SHP77 treated with DMSO at 0.1 percent for 48 hours (cell line): ENCODE data around the gene STAT4.

Experiments used
- DNase-seq: peaks from one replicate; lab custom pipeline; 2025; lab: John Stamatoyannopoulos, UW

The STAT4 gene

DNA sequence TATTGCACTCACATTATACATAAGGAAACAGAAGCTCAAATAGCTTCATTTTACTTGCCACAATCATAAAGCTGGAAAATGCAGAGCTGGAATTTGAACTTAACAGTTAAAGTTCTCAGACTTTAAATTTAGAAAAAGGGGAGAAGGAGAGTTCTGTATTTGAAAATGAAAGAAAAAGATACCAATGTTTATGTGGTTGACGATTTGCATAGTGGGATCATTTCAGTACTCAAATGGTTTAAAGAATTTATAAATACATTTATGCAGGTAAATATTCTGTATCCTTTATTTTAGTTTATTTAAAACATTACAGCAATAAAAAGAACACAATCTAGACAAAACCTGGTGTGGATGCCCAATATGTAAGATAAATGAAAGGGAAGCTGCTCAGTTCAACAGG, 25.5 kb upstream of the STAT4 start:
- DNase-seq: no peak

DNA sequence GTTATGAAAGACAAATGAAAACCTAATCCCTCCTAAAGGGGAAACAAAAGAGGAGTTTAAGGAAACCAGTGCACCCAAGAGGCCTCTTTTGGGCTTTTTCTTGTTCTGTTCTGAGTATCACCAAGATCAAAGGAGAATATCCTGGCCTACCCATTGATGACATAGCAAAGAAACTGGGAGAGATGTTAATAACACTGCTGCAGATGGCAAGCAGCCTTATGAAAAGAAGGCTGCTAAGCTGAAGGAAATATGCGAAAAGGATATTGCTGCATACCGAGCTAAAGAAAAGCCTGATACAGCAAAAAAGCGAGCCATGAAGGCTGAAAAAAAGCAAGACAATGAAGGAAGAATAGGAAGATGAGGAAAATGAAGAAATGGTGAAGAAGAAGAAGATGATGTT, 23.6 kb upstream of the STAT4 start:
- no peak for DNase-seq

DNA sequence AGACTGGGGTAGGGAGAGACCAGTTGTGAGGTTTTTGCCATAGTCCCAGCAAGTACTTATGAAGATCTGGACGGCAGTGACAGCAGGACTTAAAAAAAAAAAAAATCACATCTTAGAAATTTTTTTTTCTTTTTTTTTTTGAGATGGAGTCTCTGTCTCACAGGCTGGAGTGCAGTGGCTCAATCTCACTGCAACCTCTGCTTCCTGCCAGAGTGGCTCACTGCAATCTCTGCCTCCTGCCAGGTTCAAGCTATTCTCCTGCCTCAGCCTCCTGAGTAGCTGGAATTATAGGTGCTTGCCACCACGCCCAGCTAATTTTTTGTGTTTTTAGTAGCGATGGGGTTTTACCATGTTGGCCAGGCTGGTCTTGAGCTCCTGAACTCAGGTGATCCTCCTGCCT, 22.4 kb upstream of the STAT4 start:
- no peak for DNase-seq

DNA sequence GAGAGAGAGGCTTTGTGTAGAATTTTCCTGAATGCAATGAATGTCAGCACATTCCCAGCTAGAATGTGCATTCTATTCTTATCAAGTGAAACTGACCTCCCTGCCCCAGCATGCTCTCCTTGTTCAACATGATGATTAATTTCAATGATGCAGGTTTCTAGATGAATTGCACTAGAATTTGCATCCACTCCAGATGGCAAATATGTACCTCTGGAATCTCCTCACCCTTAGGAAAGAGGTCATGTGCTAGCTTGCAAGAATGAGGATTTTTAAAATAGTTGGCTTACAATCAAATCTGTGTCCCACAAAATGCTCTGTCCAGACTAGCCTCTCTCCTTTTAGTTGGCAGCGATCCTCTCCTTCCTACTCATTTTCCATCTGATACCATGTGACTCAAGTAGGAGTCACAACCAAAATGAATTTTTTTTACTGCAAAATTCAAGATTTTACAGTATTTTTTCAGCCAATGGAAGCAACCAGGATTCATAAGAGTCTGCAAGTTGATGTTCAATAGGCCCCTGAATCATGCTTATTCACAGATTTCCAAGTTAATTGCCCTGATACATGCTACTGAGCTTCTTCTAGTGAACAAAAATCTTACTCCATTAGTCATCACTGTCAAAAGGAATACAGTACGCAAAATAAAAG, 21.0 kb upstream of the STAT4 start:
- DNase-seq: no peak

DNA sequence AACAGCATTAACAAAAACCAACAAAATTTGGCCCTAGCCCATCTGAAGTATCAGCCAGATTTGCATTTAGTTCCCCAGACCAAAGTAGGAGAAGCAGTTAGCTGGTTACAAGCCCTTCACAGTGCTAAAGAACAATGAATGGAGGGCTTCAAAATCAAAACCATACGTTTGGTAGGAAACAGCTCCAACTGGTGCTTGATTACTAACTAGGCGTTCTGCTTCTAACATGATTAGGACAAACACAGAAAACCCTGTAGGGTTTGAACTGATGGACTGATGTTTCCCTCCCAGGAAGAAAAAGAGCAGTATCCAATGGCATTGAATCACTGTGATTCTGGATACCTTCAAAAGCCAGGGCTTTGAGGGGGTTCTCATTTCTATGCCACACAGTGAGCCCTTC, 20.5 kb upstream of the STAT4 start:
- no peak for DNase-seq

DNA sequence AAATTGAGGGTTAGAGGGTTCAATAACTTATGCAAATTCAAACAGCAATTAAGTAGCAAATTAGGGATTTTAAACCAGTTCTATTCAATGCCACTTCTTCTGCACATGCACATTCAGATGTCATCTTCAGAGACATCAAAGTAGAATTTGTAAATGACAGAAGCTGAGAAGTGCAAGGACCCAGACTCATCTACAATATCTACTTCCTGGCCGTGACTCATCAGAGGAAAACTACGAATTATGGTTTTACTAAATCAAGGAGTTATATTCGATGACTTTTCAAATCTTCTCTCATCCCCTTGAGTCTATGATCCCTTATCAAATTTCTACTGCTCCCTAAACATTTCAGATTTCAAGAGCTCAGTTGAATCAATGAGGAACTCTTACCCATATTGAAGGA, 20.0 kb upstream of the STAT4 start:
- DNase-seq: no peak

DNA sequence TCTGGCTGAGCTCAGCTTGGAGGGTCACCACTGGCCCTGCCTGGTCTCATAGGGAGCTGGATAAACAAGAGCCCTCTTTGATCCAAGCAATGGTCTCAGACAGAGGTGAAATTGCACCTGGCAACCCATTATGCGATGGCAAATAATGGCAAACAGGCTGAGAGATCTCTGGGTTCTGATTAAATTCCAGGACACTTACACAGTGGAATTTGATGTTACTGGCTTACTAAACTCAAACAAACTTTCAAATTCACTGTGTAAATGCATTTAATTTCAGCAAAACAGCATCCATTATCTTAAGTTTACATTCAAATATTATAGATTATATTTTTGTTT, 19.5 kb upstream of the STAT4 start:
- no peak for DNase-seq

DNA sequence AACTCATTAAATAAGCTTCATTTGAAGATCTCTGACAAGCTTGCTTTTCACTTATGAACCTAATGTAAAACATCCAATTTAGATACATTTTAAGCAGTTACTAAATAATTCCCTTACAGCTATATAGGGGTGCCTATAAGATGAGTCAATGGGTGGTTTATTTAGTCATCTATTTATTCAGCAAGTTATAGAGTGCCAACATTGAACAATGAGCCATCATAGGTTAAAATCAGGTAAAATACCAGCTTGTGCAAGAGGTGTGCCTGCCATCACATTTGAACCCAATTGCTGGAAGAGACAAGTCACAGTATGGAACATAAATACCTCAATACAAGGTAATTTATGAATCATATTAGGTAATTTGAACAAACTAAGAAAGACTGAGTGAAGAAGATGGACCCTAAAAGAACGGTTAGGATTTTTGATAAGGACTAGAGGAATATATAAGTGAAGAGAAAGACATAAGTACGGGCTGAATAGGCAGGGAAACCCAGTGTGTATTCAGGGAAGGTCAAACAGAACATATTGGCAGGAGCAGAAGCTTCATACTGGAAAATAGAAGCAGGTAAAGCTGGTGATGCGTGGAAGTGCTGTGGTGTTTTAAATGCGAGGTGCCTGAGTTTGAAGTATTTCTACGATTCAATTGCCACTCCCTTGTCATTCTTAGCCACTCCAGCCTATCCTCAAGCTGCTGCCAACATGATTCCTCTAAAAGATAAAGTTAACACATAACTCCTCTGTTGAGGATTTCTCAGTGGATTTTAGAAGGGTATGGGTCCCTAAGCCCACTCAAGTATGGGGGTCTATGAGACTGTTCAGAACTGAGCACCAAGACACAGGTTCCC, 18.9 kb upstream of the STAT4 start:
- no peak for DNase-seq

DNA sequence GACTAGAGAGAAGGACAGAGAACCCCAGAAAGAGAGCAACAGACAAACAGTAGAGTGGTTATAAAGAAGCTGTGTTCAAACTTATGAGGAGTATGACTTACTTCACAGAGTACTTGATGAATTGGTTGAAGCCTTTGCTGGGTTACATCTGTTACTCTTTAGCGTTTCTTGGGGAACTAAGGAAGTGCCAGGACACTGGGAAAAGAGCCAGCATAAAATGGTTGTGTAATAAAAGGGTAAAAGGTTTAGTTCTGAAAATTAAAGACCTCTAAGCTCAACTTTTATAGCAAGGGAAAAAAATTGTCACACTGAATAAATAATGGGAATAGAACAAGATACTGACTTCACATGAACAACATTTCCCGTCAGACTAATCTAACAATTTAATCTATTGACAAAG, 17.0 kb upstream of the STAT4 start:
- no peak for DNase-seq

DNA sequence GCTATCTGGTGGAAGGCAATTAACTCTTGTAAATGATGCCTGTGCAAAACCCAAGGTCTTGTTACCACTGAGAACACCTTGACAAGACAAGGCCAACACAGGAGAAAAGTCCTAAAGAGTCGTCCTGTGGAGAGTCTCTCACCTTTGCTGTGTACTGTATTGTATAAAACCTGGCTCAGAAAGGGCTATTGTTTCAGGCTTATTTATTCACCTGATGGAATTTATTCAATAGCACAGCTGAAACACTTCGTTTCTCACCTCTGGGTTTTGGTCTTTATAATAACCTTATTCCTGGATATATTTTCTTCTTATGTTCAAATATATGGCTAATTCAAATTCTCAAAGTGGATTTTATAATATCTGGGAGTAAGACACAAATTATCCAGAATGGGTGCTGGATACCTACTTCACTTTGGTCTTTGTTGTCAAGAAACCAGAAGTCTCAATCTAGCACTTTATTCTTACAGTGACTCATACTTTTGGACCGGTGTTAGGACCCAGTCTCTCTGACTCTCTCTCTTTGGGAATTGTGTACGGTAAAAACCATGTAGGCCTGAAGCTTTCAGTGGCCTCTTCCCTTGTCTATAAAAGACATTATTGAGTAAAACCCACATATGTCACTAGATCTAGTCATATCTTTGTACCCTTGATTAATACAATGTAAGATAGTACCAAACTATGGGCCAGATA, 16.1 kb upstream of the STAT4 start:
- no peak for DNase-seq

DNA sequence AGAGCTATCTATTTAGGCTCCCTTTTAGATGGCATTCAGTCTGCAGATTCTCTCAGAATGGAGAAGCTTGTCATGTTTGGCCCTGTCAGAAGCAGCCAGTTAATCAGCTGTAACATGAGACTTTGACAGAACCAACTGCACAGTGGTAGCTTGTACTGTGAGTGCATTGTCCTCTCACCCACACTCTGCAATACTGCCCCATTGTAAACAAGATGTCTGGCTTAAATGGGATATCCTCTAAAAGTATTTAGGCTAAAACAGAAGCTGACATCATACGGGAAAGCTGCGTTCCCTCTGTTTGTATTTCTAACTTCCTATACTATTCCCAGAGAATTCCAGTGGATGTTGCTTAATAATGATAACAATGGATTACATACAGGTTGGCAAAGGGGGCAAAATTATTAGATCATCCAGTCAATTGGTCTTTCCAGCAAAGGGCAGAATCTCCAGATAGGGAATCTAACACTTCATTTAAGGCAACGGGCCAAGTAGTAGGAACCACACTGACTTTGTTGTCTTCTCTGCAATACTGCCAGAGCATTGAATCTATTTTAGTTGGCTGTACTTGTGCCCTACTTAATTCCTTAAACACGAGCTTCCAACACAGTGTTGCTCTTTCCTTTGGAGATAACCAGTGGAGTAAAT, 15.4 kb upstream of the STAT4 start:
- peak; percentile 12 for DNase-seq

DNA sequence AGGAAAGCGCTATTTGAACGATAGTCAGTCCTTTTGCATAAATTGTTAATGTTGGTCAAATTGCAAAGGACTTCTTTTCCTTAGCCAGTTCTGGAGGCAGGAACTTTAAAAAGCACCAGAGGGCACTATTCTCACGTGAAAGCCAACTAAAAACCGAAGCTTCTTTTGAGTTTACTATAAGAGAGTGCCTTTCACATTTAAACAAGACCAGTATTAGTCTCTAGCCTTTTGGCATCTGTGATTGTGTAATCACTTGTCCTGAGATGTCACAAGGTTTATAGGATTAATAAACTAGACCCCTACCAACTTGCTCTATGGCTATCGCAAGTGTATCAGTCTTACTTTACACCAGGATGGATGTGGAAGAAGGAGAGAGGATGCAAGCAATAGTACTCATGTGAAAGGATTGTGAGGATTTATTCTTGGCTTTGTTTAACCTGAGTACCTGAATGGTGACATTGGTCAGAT, 14.4 kb upstream of the STAT4 start:
- peak; percentile 41 for DNase-seq

DNA sequence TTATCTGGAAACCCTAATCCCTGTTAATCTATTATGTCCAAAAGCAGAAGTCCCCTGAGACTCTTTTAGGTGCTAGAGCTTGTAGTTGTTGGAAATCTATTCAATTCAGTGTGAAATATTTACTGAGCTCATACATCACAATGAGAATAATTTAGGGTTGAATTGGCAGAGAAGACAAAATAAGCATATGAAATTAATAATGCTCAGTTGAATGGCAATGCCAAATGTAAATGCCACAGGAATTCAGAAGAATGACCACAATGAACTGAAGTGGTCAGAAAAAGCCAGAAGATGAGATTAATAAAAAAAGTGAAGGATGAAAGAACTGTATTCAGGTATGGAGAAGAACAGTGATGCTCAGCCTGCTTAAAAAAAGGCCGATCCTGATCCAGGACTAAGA, 8.0 kb upstream of the STAT4 start:
- no peak for DNase-seq

DNA sequence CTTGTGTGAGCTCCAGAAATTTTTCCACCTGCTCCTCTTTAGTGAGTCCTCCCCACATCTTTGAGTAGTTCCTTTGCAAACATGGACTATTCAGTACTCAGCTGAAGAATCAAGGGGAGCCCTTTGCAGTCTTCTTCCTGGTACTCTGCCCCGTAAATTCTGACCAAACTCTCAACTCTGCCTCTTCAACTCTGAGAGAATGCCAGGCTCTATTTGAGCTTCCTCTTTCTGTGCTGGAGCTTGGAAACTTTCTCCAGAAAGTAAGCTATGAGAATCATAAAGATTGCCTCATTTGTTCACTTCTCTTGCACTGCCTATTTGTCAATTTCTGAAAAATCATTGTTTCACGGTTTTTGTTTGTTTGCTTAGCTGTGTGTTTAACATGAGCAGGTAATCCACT, 7.4 kb upstream of the STAT4 start:
- DNase-seq: no peak

DNA sequence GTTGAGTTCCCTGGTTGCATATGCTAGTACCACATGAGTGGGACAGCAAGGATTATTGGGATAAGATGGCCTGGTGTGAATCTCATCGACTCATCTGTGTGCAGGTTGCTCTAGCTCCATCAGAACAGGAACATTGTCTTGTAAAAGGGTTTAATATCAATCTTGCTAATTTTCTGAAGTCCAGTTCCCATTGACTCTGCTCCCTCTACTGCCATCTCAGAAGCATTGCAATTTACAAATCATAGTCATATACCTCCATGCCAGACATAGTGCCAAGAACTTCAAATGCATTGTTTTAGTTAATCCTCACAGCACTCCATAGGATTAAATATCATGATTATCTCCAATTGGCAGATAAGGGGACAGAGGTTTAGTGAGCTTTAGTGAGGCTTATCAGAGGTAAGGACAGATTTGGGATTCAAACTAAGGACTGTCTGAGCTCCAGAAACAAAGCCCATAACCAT, 4.8 kb upstream of the STAT4 start:
- DNase-seq: peak; percentile 21

DNA sequence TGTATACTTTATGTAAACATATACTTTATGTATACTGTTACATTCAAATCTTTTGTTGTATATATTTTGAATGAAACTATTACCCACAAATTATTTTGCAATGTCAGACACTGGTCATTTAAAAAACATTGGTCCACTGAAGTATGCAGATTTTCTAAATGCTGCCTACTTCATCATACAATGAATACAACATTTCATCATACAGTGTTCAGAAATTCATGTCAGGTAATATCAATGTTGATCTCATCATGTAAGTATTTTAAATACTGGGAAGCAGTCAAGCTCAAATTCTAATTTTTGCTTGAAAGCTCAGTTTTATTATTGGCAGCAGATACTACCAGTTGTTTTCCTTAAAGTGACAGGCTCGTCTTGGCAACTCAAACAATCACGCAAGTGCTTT, 2.9 kb upstream of the STAT4 start:
- DNase-seq: no peak

DNA sequence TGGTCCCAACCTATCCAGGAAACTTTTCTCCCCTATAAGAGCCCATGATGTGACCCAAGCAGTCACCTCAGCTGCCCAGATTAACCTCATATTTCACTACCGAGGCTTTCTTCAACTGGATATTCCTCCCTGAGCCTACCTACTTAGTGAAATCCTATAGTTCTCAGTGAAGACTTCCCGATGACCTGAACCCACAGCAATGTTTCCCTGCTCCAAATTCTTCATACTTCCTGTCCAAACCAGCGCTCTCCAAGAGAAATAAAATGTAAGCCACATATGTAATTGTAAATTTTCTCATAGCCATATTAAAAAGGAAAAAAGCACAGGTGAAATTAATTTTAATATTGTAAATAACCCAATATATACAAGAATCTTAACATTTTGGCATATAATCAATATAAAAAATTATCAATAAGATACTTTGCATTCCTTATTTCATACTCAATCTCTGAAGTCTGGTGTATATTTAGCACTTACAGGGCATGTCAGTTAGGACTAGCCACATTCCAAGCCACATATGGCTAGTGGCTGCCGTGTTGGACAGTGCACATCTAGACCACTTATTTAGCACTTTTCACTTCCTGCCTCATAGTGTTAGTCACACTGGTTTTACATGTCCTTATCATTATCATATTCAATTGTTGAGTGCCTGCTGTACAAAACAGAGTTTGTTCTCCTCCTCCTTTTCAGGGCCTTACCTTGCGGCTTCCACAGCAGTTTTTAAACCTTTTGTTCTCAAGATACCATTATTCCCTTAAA, 1.9 kb upstream of the STAT4 start:
- DNase-seq: no peak

DNA sequence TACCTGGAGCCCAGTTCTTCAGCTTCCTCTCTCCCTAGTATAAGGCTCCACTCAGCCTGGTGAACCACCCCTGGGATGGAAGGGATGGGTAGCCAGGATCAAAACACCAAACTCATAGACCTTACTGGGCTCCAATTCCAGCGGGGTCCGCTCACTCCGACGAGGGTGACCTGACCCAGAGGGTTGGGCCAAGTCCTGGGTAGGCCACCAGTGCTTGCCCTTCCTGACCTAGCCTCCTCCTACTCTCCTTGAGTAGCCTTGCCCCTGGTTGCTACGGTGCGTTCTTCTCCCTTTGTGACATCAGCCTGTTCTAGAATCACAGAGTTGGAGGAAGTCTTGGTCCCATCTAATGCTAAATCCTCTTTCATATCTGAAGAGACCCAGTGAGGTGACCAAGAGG, 537 bp upstream of the STAT4 start:
- DNase-seq: no peak

DNA sequence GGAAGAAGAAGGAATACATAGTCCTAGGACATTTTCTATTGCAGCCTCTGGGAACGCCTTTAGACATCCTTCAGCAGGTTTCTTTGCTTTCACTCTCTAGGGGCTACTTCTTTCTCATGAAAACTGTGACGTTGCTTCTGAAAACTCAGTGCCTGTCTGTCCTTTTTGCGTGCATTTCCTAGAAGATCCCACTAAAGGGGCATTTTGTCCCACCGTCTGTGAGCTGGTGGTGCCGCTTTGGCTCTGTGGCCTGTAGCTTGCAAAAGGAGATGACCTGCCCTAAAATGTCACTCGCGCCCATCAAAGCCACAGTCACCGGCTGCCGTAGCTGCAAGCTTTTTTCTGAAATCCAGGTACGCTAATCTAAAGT, 579 bp downstream of the STAT4 start:
- no peak for DNase-seq

DNA sequence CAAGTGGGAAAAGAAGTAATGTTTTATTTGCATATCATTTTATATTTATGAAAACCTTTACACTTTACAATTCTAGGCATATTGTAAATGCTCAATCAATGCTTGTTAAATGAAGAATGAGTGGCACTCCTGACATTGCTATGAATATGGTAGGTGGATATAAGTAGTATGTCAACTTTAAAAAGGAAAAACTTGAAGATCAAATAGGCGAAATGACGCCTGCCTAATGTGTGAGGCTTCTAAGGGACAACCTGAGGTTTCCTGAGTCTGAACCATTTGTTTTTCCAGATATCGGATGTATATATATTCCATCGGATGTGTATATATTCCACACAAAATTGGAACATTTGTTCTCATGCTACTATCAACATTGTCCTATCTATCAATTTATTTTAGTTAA, 1.4 kb downstream of the STAT4 start:
- DNase-seq: no peak

DNA sequence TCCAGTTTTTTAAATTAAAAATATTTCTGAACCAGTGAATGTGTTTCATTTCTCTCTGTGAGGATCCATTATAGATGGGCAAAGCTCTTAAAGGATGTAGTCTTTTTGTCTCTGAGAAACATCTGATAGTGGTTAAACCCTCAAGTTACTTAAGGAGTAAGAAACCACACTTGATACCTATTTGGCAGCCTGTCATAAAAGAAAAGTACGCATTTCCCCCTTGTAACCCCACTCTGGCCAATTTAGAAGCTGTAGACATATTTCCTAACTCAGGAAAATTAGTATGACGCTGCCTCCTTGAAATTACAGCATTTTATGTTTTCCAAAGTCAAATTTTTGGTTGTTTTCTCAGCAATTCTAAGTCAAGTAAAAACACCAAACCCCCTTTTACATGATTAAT, 2.0 kb downstream of the STAT4 start:
- no peak for DNase-seq

DNA sequence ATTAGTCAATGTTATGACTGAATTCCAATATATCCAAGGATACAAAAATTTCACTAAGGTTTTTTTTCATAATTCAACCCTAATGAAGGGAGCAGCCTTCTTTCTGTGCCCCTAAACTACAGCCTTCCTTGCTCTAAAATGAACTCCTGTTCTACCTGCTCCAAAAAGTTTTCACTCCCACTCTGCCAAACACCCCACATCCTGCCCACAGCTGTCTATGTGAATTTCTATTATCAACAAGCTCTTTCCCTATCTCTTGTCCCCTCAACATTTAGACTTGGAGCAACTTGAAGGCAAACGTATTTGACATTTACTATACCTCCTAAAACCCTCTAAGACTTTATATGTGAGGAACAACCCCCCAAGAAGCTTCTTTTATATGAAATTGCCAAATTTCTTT, 2.5 kb downstream of the STAT4 start:
- no peak for DNase-seq
